Measurements from ENCODE around the gene PPP1R10.

PPP1R10 gene

GRCh38 chr6:30556066-30556905 is 60.8 kb downstream of the PPP1R10 start, which contains the start of gene GNL1:
Gene GNL1, minus strand, starts transcription at chr6:30556489. Its CDS starts 286 bp downstream, at chr6:30556203.
- DNase-seq (ENCODE audit: low spot score) = peak; percentile 88

GRCh38 chr6:30555816-30556065 is 61.3 kb downstream of the PPP1R10 start:
- DNase-seq (ENCODE audit: low spot score) = no peak

DNA sequence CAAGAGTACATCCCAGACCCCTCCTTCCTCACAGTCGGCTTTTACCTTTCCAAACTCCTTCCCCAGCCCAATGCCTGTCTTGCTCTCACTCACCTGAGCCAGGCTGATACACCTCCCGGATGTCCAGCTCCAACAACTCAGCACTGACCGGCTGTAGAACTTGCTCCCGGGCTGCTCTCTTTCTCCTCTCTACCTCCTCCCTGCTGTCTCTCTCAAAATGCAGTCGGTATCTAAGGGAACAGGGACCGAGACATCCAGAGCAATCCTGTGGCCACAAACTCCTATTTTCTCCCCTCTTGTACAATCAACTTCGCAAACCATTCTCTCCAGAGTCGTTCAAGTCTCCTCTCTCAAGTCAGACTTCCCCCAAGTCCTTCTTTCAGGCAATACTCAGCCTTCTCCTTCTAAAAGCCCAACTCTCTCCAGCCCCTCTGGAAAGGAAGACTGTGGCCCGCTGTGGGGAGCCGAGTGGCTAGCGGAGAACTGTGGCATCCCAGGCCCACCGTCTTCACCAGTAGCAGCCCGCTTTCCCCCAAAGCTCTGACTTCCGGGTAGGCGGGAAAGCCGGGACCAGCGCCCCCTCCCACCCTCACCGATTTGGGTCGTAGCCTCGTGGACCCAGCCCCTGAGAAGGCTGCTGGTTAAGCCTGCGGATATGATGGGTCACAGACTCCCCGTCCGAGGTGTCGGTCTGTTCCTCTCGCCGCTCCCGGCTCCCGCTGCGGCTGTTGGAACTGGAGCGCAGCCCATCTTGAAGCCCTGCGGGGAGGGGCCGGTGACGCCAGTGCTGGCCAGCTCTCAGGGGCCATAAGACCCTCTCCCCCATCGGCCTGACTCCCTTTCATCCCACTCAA is 61.9 kb downstream of the PPP1R10 start:
- DNase-seq (ENCODE audit: low spot score) = peak; percentile 50

DNA sequence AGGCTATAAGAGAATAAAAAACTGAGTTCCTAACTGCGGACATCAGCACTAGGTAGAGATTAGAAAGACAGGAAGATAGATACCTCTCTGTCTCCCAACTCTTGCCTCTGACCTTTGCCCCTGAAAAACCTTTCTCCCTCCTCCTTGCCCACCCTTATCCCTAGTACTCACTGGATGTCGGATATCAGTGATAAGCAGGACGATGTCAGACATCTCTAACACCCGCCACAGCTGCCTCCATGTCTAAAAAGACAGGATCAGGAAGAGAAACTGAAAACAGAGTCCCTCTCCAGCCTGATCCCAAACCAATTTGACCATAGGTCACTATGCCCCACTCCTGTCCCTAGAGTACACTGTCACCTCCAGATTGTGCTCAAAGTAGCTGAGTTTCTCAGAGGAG is 62.6 kb downstream of the PPP1R10 start:
- no peak for DNase-seq (ENCODE audit: low spot score)

Measured in AG08396 (cell line).